ENCODE data around the gene TMPRSS5. TPM values are rescaled to one million over a fixed set of nuclear protein-coding genes. Genes with fewer than 3 reads are reported as not detected.

The TMPRSS5 gene
- total RNA-seq, 4 donors from 2014 or later, result 0.29 to 2.1 (median 1.9) TPM; not detected in 1

- no peak for TF ChIP-seq POLR2A (IDR thresholded peaks at IDR 0.05)
- TF ChIP-seq CTCF (IDR thresholded peaks at IDR 0.05), result no peak
- Histone ChIP-seq H3K27ac (no peak overlapping the region), H3K27me3 (no peaks in the 10 kb centered on the region), H3K4me1 (no peaks in the 10 kb centered on the region), H3K36me3 (no peaks in the 10 kb centered on the region), H3K4me3 (no peak overlapping the region), H3K9me3 (no peaks in the 10 kb centered on the region)
- intact Hi-C loops (cut with DNase I; ENCODE audit: low total_unique reads), result no loop called here
- no peak for DNase-seq
Observed at GRCh38 chr11:113647856-113648255, 58.3 kb downstream of the TMPRSS5 start.

- no peak for TF ChIP-seq CTCF (IDR thresholded peaks at IDR 0.05)
- TF ChIP-seq POLR2A (IDR thresholded peaks at IDR 0.05), result no peak
- no peak for DNase-seq
- Histone ChIP-seq H3K9me3 (no peaks in the 10 kb centered on the region), H3K4me3 (no peak overlapping the region), H3K27ac (no peak overlapping the region), H3K27me3 (no peaks in the 10 kb centered on the region), H3K36me3 (no peaks in the 10 kb centered on the region), H3K4me1 (no peaks in the 10 kb centered on the region)
- intact Hi-C loops (cut with DNase I; ENCODE audit: low total_unique reads), result no loop called here
Observed at GRCh38 chr11:113647108-113647507, 59.0 kb downstream of the TMPRSS5 start.

GRCh38 chr11:113645593-113646349 lies 60.3 kb downstream of the TMPRSS5 start:
- no peak overlapping the region for H3K4me3 ChIP-seq
- TF ChIP-seq POLR2A (IDR thresholded peaks at IDR 0.05) (no peak), CTCF (IDR thresholded peaks at IDR 0.05) (no peak)
- no peaks in the 10 kb centered on the region for H3K27me3 ChIP-seq
- no peaks in the 10 kb centered on the region for H3K36me3 ChIP-seq
- H3K4me1 ChIP-seq, result no peaks in the 10 kb centered on the region
- intact Hi-C loops (cut with DNase I; ENCODE audit: low total_unique reads), result no loop called here
- H3K27ac ChIP-seq, result no peak overlapping the region
- no peak for DNase-seq
- H3K9me3 ChIP-seq, result no peaks in the 10 kb centered on the region

GRCh38 chr11:113644605-113645004 lies 61.5 kb downstream of the TMPRSS5 start:
- Histone ChIP-seq H3K4me1 (no peaks in the 10 kb centered on the region), H3K4me3 (no peak overlapping the region), H3K27me3 (no peaks in the 10 kb centered on the region), H3K36me3 (no peaks in the 10 kb centered on the region), H3K27ac (no peak overlapping the region), H3K9me3 (no peaks in the 10 kb centered on the region)
- intact Hi-C loops (cut with DNase I; ENCODE audit: low total_unique reads), result no loop called here
- TF ChIP-seq POLR2A (IDR thresholded peaks at IDR 0.05) (no peak), CTCF (IDR thresholded peaks at IDR 0.05) (no peak)
- DNase-seq, result no peak

- Histone ChIP-seq H3K36me3 (no peaks in the 10 kb centered on the region), H3K4me3 (no peak overlapping the region), H3K27me3 (no peaks in the 10 kb centered on the region), H3K27ac (no peak overlapping the region), H3K4me1 (no peaks in the 10 kb centered on the region), H3K9me3 (no peaks in the 10 kb centered on the region)
- DNase-seq, result no peak
- intact Hi-C loops (cut with DNase I; ENCODE audit: low total_unique reads), result no loop called here
- TF ChIP-seq POLR2A (IDR thresholded peaks at IDR 0.05), result no peak
- no peak for TF ChIP-seq CTCF (IDR thresholded peaks at IDR 0.05)
Observed at GRCh38 chr11:113643701-113644100, 62.4 kb downstream of the TMPRSS5 start.
